Thoracic aorta (tissue), 2 donors: ENCODE results near the gene SCGB1C1. TPM values are rescaled to one million over a fixed set of nuclear protein-coding genes. Genes with fewer than 3 reads are reported as not detected.

Source experiments
- ATAC-seq: fragments of 150-250 bp; one replicate; pipeline ENCODE4 v1.8.0; 2017; ENCODE audit warnings: low read depth; ENCODE audit not compliant: insufficient number of reproducible peaks, low FRiP score
- DNase-seq: peaks from one replicate; pipeline ENCODE4 v3.0.0-alpha.2; 2020; ENCODE audit warnings: low spot score
- H3K27ac ChIP-seq, 2 donors: fragments of 200-600 bp; sonication (generic); 1 replicate in 1 of 2; 2 replicates in 1 of 2; pipeline ENCODE4 v1.5.1; 2016; ENCODE audit warnings: mild to moderate bottlenecking in 2 of 2, moderate library complexity in 2 of 2
- H3K27me3 ChIP-seq: fragments of 200-600 bp; sonication (generic); replicated peaks from 2 replicates; pipeline ENCODE4 v1.6.0; 2016; ENCODE audit warnings: mild to moderate bottlenecking; ENCODE audit not compliant: insufficient read depth
- H3K36me3 ChIP-seq: fragments of 200-600 bp; sonication (generic); one replicate; pipeline ENCODE4 v1.5.1; 2016
- H3K4me1 ChIP-seq, 2 donors: fragments of 200-600 bp; sonication (generic); 1 replicate in 1 of 2; 2 replicates in 1 of 2; pipeline versions ENCODE4 v1.5.1 to v1.6.0; 2016; ENCODE audit warnings: low read depth in 2 of 2, mild to moderate bottlenecking in 1 of 2; ENCODE audit not compliant: control insufficient read depth in 1 of 2
- H3K4me3 ChIP-seq: fragments of 200-600 bp; sonication (generic); 2 replicates; pipeline ENCODE4 v1.5.1; 2016; ENCODE audit warnings: mild to moderate bottlenecking
- H3K9me3 ChIP-seq: fragments of 200-600 bp; sonication (generic); 2 replicates; pipeline ENCODE4 v1.5.1; 2016
- total RNA-seq, 2 donors: library from RNA; depleted of rRNA; stranded (reverse); fragments of >200 nt; gene quantifications; one replicate each; pipeline versions ENCODE4 v1.1.0 to v1.2.3, GENCODE V29; 2016
- TF ChIP-seq, protein P1 (sequence below): fragments of 200-600 bp; sonication (generic); IDR thresholded peaks from one replicate; pipeline ENCODE4 v1.5.1; 2019; ENCODE audit warnings: antibody characterized with exemption

The SCGB1C1 gene
- total RNA-seq, 2 donors from 2014 or later = not detected

DNA sequence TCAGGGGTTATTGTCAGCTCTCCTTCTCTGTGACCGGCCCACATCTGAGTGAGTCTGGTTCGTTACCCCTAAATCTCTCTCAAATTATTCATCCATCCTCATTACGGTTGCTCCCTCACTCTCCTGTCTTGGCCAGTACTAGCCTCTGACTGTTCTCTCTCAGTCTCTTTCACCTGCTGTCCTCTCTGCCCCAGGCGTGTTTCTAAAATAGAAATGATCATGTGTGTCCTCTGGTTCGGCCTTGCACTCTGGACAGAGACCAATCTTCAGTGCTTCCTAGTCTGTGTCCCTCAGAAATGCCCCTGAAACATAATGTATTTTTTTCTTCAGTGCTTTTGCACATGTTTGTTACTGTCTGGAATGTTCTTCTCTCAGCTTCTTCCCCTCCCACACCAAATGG, 48.8 kb downstream of the SCGB1C1 start:
- TF ChIP-seq, protein P1, sequence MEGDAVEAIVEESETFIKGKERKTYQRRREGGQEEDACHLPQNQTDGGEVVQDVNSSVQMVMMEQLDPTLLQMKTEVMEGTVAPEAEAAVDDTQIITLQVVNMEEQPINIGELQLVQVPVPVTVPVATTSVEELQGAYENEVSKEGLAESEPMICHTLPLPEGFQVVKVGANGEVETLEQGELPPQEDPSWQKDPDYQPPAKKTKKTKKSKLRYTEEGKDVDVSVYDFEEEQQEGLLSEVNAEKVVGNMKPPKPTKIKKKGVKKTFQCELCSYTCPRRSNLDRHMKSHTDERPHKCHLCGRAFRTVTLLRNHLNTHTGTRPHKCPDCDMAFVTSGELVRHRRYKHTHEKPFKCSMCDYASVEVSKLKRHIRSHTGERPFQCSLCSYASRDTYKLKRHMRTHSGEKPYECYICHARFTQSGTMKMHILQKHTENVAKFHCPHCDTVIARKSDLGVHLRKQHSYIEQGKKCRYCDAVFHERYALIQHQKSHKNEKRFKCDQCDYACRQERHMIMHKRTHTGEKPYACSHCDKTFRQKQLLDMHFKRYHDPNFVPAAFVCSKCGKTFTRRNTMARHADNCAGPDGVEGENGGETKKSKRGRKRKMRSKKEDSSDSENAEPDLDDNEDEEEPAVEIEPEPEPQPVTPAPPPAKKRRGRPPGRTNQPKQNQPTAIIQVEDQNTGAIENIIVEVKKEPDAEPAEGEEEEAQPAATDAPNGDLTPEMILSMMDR = no peak
- Histone ChIP-seq H3K27ac (no peak overlapping the region), H3K9me3 (no peaks in the 10 kb centered on the region), H3K4me3 (no peak overlapping the region), H3K27me3 (no peaks in the 10 kb centered on the region), H3K4me1 (peaks cover 14 to 18% of the 10 kb centered on the region in 2 donors), H3K36me3 (peaks cover 31% of the 10 kb centered on the region)
- no peak for DNase-seq
- ATAC-seq = no peak

Other genes with a start within 250 kb of the SCGB1C1 start
- gene BET1L, start 14.3 kb downstream of the SCGB1C1 start, total RNA-seq = 10 to 100 TPM; 38.7 to 42.7 TPM
- gene RIC8A, start 14.6 kb downstream of the SCGB1C1 start, total RNA-seq = 100 to 1,000 TPM in 1 of 2 donors, 10 to 100 TPM in 1; 79.4 to 102 TPM
- gene SIRT3, start 43.3 kb downstream of the SCGB1C1 start, total RNA-seq = 10 to 100 TPM; 16.1 to 22.0 TPM
- gene PSMD13, start 43.9 kb downstream of the SCGB1C1 start, total RNA-seq = 10 to 100 TPM; 79.6 to 90.8 TPM
- 1 to 10 TPM; 5.6 to 6.6 TPM for gene NLRP6, start 85.3 kb downstream of the SCGB1C1 start, total RNA-seq
- 10 to 100 TPM; 54.2 to 68.8 TPM for gene PGGHG, start 96.0 kb downstream of the SCGB1C1 start, total RNA-seq
- gene IFITM5, start 106.4 kb downstream of the SCGB1C1 start, total RNA-seq = not detected
- gene IFITM2, start 114.7 kb downstream of the SCGB1C1 start, total RNA-seq = 100 to 1,000 TPM; 275 to 477 TPM
- gene IFITM1, start 121.0 kb downstream of the SCGB1C1 start, total RNA-seq = 100 to 1,000 TPM; 182 to 220 TPM
- gene IFITM3, start 127.8 kb downstream of the SCGB1C1 start, total RNA-seq = 100 to 1,000 TPM; 275 to 514 TPM
- gene B4GALNT4, start 176.4 kb downstream of the SCGB1C1 start, total RNA-seq = 1 to 10 TPM in 1 of 2 donors, under 1 TPM in 1; 0.78 to 3.7 TPM
- 1 to 10 TPM; 2.0 to 5.9 TPM for gene PKP3, start 201.1 kb downstream of the SCGB1C1 start, total RNA-seq
- gene SIGIRR, start 221.9 kb downstream of the SCGB1C1 start, total RNA-seq = 10 to 100 TPM; 24.9 to 36.8 TPM
- gene ANO9, start 248.9 kb downstream of the SCGB1C1 start, total RNA-seq = 1 to 10 TPM in 1 of 2 donors, under 1 TPM in 1; 0.68 to 2.7 TPM